SK-N-SH treated with all-trans-retinoic acid at 6 μM for 48 hours (cell line): Measurements from ENCODE around the gene CDC42EP5.

ENCODE experiments used
- ATAC-seq: fragments of 200-7000 bp; cut with Tn5 transposase; 3 replicates; pipeline ENCODE4 v1.9.1; 2020; ENCODE audit warnings: mild to moderate bottlenecking, moderate library complexity
- BACH2 ChIP-seq: fragments of 250-450 bp; sonication (Bioruptor Pico); IDR thresholded peaks from 2 replicates; pipeline ENCODE4 v1.9.0; 2021; ENCODE audit warnings: mild to moderate bottlenecking, borderline replicate concordance
- CSDC2 ChIP-seq: fragments of 250-450 bp; sonication (Bioruptor Pico); IDR thresholded peaks from 2 replicates; pipeline ENCODE4 v1.5.0; 2020; ENCODE audit warnings: mild to moderate bottlenecking, moderate library complexity
- CSRNP3 ChIP-seq: fragments of 250-450 bp; sonication (Bioruptor Pico); IDR thresholded peaks from 2 replicates; pipeline ENCODE4 v1.5.1; 2021; ENCODE audit warnings: mild to moderate bottlenecking, moderate library complexity
- GLIS3 ChIP-seq: fragments of 250-450 bp; sonication (Bioruptor Pico); IDR thresholded peaks from 2 replicates; pipeline ENCODE4 v1.5.0; 2020; ENCODE audit warnings: mild to moderate bottlenecking, moderate library complexity
- ISL1 ChIP-seq: fragments of 250-450 bp; sonication (Bioruptor Pico); IDR thresholded peaks from 2 replicates; pipeline ENCODE4 v2.1.2; 2022; ENCODE audit warnings: mild to moderate bottlenecking, moderate library complexity
- POU6F1 ChIP-seq: fragments of 250-450 bp; sonication (Bioruptor Pico); IDR thresholded peaks from 2 replicates; pipeline ENCODE4 v1.8.0; 2021; ENCODE audit warnings: low read depth, mild to moderate bottlenecking, moderate library complexity, borderline replicate concordance
- RARB ChIP-seq: fragments of 250-450 bp; sonication (Bioruptor Pico); IDR thresholded peaks from 2 replicates; pipeline ENCODE4 v1.8.0; 2021; ENCODE audit warnings: mild to moderate bottlenecking, moderate library complexity
- TCF4 ChIP-seq: fragments of 250-450 bp; sonication (Bioruptor Pico); IDR thresholded peaks from 2 replicates; pipeline ENCODE4 v1.8.0; 2021; ENCODE audit warnings: mild to moderate bottlenecking, moderate library complexity, borderline replicate concordance
- ZC3H10 ChIP-seq: fragments of 250-450 bp; sonication (Bioruptor Pico); IDR thresholded peaks from 2 replicates; pipeline ENCODE4 v1.5.1; 2021; ENCODE audit warnings: mild to moderate bottlenecking, moderate library complexity
- ZFP30 ChIP-seq: fragments of 450-650 bp; formaldehyde crosslinking; IDR thresholded peaks from 2 replicates; pipeline ENCODE4 v1.5.0; 2022; ENCODE audit warnings: mild to moderate bottlenecking, moderate library complexity
- ZNF565 ChIP-seq: fragments of 450-650 bp; formaldehyde crosslinking; conservative IDR thresholded peaks from 2 replicates; pipeline ENCODE4 v1.5.0; 2020; ENCODE audit warnings: low read depth, mild to moderate bottlenecking, moderate library complexity
- ZNF8 ChIP-seq: fragments of 450-650 bp; formaldehyde crosslinking; IDR thresholded peaks from 2 replicates; pipeline ENCODE4 v1.5.0; 2020; ENCODE audit warnings: mild to moderate bottlenecking, moderate library complexity
- TF ChIP-seq, protein P1 (sequence below): fragments of 250-450 bp; sonication (Bioruptor Pico); IDR thresholded peaks from 2 replicates; pipeline ENCODE4 v1.8.0; 2020; ENCODE audit warnings: mild to moderate bottlenecking, moderate library complexity, borderline replicate concordance
- TF ChIP-seq, protein P2 (sequence below): fragments of 250-450 bp; sonication (Bioruptor Pico); IDR thresholded peaks from 2 replicates; pipeline ENCODE4 v1.5.0; 2020; ENCODE audit warnings: mild to moderate bottlenecking, moderate library complexity

Gene CDC42EP5

DNA sequence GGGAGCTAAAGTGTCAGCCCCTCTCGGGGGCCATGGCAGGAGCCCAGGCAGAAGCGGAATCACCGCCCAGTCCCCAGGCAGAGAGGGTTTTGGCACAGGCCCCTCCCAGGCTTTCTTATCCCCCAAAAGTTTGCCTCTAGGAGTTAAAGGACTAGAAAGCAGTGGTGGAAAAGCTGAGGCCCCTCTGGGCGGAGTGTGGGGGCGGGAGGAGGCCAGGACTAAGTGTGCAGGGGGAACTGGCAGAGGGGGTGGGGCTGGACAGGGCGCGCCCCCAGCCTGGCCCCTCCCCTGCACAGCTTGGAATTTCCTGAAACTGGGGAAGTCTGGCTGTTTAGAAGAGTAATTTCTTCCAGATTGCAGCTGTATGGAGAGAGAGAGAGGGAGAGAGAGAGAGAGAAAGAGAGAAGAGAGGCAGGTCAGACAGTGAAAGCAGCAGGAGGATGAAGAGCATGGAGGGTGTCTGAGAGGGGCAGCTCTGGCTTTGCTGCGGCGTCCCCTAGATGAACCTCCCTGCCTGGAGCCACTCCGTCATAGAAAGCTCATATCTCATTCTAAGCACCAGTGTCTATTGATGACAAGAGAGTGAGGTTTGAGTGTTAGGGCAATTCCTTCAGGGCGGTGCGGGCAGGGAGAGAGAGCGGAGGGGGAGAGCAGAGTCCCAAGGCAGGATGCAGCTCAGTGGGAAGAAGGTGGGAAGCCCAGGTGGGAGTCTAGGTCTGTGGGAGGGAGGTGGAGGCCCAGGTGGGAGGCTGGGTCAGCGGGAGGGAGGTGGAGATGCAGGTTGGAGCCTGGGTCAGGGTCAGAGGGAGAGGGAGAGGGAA is at the start of gene CDC42EP5:
TSS of gene CDC42EP5 (minus strand) at position 226 of the 821 bp plus-strand sequence. CDS start 7,749 bp downstream, outside the sequence.
- TF ChIP-seq ZFP30 (CRISPR knock-in tag) = no peak
- TF ChIP-seq, protein P1, sequence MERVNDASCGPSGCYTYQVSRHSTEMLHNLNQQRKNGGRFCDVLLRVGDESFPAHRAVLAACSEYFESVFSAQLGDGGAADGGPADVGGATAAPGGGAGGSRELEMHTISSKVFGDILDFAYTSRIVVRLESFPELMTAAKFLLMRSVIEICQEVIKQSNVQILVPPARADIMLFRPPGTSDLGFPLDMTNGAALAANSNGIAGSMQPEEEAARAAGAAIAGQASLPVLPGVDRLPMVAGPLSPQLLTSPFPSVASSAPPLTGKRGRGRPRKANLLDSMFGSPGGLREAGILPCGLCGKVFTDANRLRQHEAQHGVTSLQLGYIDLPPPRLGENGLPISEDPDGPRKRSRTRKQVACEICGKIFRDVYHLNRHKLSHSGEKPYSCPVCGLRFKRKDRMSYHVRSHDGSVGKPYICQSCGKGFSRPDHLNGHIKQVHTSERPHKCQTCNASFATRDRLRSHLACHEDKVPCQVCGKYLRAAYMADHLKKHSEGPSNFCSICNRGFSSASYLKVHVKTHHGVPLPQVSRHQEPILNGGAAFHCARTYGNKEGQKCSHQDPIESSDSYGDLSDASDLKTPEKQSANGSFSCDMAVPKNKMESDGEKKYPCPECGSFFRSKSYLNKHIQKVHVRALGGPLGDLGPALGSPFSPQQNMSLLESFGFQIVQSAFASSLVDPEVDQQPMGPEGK = peak; percentile 40; the same call in 1 of the 2 replicates
- ATAC-seq = peak; percentile 91

GRCh38 chr19:54521860-54522513 is 48.9 kb upstream of the CDC42EP5 start:
- no peak for TF ChIP-seq POU6F1 (CRISPR knock-in tag)
- no peak for ATAC-seq

DNA sequence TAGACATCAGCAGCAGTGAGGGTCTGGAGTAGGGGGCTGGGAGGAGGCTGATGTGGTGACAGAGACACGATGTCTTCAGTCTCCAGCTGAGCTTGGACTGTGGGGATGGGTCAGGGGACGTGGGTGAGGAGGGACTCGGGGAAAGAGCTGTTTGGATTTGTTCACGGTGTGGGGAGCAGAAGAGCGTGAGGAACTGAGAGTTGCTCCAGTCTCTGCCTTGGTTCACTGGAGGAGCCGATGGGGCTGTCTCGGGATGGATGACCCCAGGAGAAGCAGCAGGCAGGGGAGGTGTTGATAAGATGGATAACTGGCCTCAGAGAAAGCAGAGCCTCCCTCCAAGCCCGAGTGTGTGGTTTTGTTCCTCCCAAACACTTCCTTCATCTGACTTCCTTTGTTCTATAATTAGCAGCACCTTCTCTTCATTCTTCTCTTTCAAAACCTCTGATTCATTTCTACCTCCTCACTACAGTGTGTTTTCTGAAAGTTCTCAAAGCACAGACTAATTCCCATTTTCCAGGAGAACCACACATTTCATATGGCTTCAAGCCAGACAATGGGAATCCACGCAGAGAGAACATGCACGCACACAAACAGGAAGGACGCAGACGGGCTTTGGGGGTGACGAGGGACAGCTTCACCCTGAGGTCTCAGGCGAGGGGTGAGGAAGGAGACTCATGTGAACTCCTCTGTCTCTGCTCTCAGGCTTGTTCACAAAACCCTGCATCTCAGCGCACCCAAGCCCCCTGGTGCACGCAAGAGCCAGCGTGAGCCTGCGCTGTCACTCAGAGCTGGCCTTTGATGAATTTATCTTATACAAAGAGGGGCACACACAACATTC is 48.1 kb upstream of the CDC42EP5 start:
- TF ChIP-seq, protein P1 = no peak
- TF ChIP-seq ZC3H10 (CRISPR knock-in tag) (no peak), GLIS3 (no peak), RARB (CRISPR knock-in tag) (no peak), CSRNP3 (CRISPR knock-in tag) (no peak), ZNF565 (CRISPR knock-in tag) (no peak), TCF4 (CRISPR knock-in tag) (no peak), ZNF8 (CRISPR knock-in tag) (no peak)
- no peak for ATAC-seq

DNA sequence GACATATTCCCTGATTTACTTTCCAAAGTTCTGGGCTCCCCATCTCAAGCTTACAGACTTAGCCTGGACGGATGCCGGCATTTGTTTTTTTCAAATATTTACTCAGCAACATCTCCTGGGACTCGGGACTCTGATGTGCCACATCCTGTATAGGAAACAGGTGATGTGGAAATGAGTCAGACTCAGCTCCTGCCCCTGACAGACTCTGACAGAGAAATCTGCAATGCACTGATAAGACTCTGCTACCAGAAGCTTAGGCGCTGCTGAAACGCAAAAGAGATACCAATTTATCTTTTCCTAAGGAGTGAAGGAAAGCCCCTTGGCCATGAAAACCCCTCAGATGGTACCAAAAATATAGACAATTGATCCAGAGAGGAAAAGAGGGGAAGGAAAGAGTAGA is 45.7 kb upstream of the CDC42EP5 start:
- TF ChIP-seq, protein P2, sequence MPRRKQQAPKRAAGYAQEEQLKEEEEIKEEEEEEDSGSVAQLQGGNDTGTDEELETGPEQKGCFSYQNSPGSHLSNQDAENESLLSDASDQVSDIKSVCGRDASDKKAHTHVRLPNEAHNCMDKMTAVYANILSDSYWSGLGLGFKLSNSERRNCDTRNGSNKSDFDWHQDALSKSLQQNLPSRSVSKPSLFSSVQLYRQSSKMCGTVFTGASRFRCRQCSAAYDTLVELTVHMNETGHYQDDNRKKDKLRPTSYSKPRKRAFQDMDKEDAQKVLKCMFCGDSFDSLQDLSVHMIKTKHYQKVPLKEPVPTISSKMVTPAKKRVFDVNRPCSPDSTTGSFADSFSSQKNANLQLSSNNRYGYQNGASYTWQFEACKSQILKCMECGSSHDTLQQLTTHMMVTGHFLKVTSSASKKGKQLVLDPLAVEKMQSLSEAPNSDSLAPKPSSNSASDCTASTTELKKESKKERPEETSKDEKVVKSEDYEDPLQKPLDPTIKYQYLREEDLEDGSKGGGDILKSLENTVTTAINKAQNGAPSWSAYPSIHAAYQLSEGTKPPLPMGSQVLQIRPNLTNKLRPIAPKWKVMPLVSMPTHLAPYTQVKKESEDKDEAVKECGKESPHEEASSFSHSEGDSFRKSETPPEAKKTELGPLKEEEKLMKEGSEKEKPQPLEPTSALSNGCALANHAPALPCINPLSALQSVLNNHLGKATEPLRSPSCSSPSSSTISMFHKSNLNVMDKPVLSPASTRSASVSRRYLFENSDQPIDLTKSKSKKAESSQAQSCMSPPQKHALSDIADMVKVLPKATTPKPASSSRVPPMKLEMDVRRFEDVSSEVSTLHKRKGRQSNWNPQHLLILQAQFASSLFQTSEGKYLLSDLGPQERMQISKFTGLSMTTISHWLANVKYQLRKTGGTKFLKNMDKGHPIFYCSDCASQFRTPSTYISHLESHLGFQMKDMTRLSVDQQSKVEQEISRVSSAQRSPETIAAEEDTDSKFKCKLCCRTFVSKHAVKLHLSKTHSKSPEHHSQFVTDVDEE (CRISPR knock-in tag) = no peak
- no peak for TF ChIP-seq ISL1 (CRISPR knock-in tag)
- TF ChIP-seq, all 23 proteins: peak for 0
- ATAC-seq = no peak

DNA sequence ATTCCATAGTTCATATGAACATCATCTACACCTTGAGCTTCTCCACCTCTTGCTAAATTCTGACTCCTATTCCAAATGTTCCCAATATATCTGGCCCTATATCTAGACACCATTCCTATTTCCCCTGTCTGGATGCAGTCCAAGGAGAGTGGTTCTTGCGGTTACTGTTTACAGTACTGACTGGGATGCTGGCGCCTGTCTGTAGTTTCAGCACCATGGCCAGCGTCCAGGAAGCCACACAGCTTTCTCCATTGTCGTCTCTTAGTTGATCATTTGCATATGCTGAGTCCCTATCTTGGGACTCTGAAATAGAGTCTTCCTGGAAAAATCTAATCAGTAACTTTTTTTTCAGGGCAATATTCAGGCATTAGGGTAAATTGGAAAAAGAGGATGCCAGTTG is 44.4 kb upstream of the CDC42EP5 start:
- TF ChIP-seq BACH2 (CRISPR knock-in tag) (no peak), CSDC2 (0 out of 2 replicates have a peak, but pooled peaks have one; percentile 62)
- peak; percentile 59; the same call in 2 of the 3 replicates for ATAC-seq
